CD4-positive, alpha-beta T cell treated with Interleukin-6 for 4 hours (primary cell): Measurements from ENCODE around the gene UBP1.
"Not testable (repeated sequence)": the region's sequence is repeated elsewhere in the genome, so short reads cannot be mapped to it uniquely, and the experiment has no call there.

ENCODE experiments used
- DNase-seq: peaks from one replicate; pipeline ENCODE4 v3.0.0-alpha.2; 2020; ENCODE audit warnings: mixed read lengths

Gene UBP1

DNA sequence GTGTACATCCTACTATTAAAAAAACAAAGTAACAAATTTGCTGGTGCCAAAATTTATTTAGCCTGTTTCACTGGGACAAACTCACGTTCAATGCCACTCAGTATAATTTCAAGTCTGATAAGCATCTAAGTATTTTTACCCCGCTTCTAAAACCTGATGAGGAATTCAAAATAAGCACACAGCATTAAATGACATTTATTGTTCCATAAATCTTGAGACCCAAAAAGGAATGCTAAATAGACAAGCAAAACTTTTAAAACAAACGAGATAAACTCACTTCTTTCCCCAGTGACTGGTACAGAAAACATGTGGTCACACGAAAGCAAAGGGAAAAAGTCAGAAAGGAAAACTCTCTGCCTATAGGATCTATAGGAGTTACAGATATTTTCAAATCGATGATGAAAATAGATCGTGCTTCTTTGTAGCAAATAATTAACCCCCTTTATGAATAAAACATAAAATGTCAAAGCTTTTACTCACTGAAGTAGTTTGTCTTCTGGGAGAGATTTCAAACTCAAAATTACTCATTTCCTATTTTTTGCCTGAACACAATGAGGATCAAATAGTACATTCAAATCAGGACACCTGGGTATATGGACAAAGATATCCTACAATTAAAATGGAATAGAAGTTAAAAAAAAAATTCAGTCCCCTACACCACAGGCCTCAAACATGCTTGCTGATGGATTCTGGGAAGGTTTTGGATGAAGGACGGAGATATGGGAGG, 51.7 kb downstream of the UBP1 start:
- no peak for DNase-seq

DNA sequence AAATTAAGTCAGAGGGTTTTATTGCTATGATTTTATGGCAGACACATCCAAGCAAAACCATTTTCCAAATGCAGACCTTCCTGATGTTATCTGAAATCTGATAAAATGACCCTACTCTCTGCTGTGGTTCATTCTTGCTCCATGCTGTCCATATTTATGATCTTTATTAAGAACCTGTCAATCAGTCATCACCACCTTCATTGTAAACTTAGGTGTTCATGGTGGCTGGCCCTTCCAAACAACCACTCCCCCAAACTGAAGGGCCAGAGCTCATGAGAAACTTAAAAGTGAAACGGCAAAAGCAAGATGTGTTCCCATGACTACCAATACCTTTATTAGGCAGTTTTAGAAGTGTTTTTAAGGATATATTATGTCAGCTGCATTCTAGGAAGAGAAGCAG, 53.6 kb downstream of the UBP1 start:
- DNase-seq = no peak

DNA sequence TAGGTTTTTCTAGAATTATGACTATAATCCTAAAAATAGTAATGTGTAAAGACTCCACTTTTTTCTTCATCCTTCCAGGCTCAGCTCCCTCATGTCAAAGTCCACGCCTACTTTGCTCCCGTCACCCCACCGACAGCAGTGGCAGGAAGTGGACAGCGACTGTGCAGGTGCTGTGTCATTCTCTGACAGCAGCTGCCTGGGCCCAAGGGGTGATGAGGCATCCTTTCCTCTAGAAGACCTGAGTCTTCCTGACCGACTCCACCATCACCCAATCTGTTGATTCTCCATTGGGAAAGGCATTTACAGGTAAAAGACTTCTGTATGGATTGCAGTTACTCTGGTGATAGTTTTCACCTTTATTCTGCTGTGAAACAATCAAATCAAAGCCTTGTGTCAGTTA, 54.8 kb downstream of the UBP1 start:
- peak; percentile 27 for DNase-seq

DNA sequence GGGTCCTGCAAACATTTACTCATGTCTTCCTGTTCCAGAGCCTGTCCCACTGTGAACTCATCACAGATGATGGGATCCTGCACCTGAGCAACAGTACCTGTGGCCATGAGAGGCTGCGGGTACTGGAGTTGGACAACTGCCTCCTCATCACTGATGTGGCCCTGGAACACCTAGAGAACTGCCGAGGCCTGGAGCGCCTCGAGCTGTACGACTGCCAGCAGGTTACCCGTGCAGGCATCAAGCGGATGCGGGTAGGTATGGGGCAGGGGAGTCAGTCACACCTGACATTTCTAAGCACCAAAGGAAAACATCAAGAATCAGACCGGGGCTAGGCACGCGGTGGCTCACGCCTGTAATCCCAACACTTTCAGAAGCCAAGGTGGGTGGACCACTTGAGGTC, 56.3 kb downstream of the UBP1 start:
- no peak for DNase-seq

DNA sequence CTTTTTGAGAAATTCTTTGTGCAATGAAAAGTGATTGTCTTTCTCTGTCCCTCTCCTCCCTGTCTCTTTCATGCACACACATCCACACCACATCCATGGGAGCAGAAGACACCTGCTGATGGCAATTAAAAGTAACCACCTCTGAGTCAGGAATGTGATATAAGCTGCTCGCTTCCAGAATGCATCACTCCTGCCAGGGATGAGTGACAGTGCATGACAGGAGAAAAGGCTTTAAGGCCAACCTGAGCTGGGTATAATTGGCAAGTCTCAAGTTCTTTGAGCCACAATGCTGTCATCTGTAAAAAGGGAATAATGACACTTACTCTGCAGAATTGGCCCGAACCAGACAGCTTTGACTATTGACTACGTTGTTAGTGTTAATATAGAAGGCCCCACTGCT, 59.6 kb downstream of the UBP1 start:
- no peak for DNase-seq

DNA sequence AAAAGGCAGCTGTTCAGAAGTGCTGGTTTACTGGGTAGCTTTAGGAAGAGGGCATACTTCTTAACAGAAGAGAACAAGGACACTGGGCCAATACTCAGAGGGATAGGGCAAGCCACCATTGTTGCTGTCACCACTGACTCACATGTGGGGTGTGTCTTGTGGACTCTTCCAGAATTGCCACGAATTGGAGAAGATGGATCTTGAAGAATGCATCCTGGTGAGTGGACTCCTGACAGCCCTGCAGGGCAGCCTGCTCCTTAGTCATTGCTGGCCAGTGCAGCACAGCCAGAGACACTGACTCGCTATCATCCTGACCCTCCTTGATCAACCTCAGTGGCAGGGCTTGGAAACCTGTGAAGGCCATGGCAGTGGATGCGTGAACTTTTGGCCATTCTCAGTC, 62.3 kb downstream of the UBP1 start:
- DNase-seq = no peak

DNA sequence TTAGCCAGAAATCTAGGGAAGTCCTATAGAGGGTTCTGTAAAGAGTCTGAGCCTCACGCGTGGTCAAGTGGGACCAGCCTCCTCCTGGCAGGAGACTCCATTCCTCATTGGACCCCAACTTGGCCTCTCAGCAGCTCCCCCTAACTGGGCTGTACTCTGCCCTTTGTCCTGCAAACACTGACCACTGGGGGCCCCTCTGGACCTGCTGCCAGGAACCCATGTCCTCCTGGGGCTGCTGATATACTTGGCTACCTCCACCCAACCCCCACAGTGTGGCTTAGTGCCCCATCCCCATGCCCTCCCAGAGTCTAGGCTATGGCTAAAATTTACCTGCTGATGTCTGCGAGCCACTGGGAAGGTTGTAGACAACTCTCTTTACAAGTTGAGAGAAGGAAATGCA, 62.7 kb downstream of the UBP1 start:
- DNase-seq = no peak

DNA sequence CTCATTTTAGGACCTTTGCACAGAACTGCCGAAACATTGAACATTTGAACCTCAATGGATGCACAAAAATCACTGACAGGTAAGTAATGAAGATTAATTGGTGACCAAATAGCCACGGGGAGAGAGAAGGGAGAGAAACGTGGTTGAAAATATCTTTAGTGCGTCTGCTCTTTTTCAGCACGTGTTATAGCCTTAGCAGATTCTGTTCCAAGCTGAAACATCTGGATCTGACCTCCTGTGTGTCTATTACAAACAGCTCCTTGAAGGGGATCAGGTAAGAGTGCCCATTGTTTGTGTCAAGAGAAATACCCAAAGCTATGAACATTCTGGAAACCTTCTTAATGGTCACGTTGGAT, 67.1 kb downstream of the UBP1 start:
- DNase-seq = no peak

DNA sequence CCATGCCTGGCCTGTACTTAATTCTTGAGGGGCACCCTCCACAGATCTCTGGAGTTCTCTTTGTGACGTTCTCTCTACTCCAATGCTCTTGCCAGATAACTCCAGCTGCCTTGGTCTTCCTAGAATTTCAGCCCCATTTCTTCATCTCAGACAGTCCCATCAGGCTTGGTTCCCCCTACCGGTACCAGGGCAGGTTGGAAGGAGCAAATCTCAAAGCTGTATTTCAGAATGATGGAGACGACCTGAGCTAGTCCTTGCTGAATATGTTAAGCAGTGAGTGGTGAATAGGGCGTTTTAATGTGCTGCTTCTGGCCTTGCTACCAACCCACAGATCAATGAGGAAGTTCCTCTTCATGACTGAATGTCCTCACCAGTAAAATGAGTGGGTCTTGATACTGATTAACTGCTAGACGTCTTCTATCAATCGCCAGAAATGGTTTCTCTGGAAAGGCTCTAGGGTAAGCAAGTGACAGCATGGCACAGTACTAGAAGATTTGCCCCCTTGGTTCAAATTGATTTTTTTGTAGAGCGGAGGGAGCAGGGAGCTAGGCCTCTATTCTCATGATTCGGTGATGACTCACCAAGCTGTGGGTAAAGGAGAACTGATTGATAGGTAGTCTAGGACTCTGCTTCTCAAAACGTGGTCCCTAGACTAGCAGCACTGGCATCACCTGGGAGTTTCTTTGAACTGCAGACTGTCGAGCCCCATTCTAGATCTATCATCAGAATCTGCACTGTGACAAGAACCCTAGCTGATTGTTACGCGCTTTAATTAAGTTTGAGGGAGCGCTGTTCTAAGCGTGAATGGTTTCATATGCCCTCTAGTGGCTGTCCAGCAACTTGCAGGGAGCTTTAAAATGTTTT, 67.8 kb downstream of the UBP1 start:
- DNase-seq = peak; percentile 48

DNA sequence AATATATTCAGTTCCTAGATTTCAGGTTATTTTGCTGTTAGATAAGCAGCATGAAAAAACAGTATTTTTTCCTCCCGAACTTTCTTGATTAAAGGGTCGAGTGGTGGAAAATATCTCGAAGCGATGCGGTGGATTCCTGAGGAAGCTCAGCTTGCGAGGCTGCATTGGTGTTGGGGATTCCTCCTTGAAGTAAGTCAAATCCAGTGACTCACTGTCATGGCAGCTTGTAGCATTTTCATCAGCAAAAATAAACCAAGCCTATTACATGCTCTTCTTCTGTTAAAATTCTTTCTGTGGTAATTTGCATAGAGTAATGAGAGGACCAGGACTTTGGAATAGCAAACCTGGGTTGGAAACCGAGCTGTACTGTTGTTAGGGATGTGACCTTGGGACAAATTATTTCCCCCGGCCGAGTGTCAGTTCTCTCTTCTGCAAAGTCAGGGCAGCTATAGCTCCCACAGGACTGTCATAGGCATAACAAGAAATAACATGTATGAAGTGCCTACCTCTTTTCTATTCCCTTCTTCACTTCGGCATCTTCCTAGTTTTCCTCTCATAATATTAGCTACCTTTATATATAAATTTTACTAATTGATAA, 75.6 kb downstream of the UBP1 start:
- no peak for DNase-seq

DNA sequence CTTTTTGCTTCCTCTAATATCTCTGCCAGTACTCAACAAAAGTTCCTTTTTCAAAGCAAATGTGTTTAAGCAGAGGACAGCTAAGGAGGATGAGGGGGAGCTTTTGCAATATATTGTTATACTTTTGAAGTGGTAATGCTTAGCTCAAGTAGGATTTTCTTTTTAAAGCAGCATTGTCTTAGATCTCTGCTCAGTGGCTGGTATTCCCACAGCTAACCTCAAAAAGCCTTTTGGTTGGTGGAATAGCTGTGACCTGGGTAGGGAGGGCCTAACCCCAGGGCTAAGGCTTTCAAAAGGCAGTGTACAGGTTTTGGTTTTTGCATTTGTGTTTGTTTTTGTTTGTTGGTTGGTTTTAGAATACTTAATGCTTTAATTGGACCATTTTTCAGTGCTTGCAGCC, 76.1 kb downstream of the UBP1 start:
- no peak for DNase-seq

DNA sequence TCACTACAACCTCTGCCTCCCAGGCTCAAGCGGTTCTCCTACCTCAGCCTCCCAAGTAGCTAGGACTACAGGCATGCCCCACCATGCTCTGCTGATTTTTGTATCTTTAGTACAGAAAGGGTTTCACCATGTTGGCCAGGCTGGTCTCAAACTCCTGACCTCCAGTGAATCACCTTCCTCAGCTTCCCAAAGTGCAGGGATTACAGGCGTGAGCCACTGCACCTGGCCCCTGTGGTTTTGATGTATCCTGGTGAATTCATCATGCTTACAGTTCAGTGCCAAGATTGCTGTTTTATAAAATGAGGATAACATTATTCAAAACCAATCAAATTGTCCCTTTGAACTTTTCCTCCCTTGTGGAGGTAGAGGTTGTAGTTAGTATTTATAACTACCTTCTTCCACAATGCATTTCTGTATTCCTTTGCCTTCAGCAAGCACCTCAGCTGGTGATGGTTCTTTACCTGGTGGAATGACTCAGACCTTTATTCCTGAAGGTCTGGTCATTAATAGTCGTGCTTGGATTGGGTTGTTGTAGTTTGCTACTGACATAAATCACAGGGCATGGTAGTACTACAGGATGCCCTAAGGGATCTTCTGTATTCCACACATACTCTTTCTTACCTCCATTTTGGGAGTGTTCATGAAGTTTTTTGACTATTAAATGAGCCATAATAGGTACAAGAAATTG, 76.9 kb downstream of the UBP1 start:
- DNase-seq = no peak

DNA sequence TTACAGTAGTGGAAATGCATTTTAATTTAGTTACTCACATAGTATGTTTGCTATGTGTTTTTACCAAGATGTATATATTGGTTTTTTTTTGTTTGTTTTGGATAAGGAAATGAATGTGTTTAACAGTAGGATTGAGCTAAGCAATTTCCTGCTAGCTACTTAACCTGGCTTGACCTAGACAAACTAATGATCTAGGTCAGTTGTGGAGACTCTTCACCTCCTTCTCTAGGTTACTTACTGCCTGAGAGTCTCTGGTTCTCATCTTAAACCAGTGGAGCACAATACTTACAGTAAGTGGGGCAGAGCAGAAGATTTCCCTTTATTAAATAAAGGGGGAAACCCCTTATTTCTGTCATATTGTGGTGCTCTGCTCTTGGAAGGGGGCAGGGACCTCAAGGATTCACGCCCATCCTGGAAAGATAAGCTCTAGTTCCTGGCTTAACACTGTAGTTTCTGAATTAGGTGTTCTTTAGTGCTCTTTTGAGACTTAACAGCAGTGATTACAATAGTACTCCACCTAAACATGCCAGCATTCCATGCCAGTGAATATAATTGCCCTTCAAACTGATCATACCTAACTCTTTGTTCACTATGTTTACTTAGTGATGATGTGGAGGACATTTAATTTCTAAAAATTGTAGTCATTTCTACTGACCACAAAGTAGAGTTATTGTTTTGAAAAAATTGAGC, 79.9 kb downstream of the UBP1 start:
- DNase-seq = no peak

DNA sequence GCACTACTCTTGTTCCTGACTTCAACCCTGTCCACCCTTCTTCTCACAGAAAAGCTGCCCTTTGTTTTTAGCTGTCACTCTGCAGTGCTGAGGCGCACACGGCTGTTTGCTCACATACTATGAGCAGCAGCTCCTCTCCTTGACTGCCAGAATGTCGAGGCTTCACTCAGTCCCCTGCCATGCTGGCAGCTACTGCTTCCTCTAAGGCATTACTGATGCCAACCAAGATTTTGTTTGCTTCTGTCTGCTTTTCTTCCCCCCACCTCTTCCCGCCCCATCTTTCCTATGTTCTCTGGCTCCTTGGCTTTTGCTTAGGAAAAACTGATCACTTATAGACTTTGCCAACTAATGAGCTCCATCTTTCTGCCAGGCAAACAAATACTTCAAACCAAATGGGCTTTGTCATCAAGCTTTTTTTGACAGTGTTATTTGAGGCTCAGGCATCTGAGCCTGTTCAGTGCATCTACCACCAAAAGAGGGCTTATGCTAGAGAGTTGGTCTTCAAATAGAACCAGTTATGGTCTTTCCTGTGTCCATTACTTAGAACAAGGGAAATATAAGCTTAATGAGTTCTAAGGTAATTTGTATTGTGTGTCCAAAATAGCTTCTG, 81.9 kb downstream of the UBP1 start:
- DNase-seq = no peak

DNA sequence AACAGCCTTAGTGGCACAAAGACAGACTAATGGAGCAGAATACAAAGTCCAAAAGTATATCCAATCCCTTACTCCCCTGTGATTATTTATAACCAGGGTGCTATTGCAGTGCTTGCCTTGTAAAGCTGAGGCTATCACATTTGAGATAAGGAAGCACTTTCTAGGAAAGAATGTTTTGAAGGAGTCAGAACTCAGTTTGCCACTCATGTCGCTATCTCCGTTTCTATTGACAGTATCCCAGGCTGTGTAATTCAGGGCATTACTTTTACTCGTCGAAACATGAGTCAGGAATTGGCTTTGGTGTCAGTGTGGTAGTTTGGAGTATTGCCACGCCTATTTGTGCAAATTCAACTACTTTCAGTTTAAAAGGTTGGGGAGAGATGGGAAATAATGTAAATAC, 84.6 kb downstream of the UBP1 start:
- no peak for DNase-seq

DNA sequence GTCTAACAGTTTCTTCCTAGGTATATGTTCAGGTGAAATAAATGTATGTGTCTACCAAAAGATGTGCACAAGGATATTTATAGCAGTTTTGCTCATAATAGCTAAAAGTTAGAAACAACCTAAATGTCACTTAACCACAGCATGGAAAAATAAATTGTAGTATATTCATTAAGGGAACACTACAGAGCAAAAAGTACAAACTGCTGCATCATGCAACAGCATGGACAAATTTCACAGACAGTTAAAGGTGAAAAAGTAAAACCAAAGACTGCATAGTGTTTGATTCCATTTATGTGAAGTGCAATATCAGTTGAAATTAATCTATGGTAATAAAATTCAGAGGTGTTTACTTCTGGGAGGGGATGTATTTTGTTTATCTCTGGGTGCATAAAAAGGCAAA, 100.4 kb downstream of the UBP1 start:
- DNase-seq = no peak

DNA sequence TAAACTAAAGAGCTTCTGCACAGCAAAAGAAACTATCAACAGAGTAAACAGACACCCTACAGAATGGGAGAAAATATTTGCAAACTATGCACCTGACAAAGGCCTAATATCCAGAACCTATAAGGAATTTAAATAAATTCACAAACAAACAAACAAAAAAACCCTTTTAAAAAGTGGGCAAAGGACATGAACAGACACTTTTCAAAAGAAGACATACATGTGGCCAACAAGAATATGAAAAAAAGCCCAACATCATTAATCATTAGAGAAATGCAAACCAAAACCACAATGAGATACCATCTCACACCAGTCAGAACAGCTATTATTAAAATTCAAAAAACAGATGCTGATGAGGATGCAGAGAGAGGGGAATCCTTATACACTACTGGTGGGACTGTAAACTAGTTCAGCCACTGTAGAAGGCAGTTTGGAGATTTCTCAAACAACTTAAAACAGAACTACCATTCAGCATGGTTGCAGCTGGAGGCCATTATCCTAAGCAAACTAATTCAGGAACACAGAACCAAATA, 101.2 kb downstream of the UBP1 start:
- DNase-seq = not testable (repeated sequence)
